ENCODE data around the gene SORCS1.

GRCh38 chr10:106563384-106563783, 601.1 kb downstream of the SORCS1 start:
- TF ChIP-seq CTCF (IDR thresholded peaks at IDR 0.05) (no peak), POLR2A (IDR thresholded peaks at IDR 0.05; ENCODE audit: low read depth) (no peak), POLR2AphosphoS5 (IDR thresholded peaks at IDR 0.05) (no peak)

Measured in esophagus muscularis mucosa (tissue), 3 donors.